Measurements from ENCODE around the gene PHAF1. TPM values are rescaled to one million over a fixed set of nuclear protein-coding genes. Genes with fewer than 3 reads are reported as not detected.
A peak's percentile ranks its signal among the peaks of the same experiment; 100 is the strongest.

The PHAF1 gene
- total and polyA plus RNA-seq, 2 of the 13 experiments (the other 11 are each of a cell fraction or from before 2014, with no cell fraction given) = 48.3 to 174 TPM

DNA sequence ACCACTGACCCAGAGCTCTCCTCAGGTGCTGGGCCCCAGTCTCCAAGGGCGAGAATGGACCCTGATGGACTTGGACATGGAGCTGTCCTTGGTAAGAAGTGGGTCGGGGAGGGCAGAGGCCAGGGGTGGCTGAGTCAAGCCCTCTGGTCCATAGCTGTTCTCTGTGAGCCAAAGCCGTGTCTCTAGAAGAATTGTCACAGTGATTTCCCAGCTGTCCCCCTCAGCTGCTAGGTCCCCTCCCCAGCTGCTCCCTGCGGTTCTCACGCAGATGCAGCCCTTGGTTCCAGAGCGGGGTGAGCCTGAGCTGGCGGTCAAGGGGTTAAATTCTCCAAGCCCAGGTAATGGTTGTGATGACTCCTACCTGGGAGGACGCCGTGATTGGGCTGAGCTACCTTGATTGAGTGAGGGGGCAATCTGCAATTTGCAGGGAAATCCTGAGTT, 59.3 kb downstream of the PHAF1 start (continued):
- TF ChIP-seq, protein P1, sequence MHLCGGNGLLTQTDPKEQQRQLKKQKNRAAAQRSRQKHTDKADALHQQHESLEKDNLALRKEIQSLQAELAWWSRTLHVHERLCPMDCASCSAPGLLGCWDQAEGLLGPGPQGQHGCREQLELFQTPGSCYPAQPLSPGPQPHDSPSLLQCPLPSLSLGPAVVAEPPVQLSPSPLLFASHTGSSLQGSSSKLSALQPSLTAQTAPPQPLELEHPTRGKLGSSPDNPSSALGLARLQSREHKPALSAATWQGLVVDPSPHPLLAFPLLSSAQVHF (CRISPR knock-in tag; IDR thresholded peaks at IDR 0.05) = no peak
- TF ChIP-seq, protein P2, sequence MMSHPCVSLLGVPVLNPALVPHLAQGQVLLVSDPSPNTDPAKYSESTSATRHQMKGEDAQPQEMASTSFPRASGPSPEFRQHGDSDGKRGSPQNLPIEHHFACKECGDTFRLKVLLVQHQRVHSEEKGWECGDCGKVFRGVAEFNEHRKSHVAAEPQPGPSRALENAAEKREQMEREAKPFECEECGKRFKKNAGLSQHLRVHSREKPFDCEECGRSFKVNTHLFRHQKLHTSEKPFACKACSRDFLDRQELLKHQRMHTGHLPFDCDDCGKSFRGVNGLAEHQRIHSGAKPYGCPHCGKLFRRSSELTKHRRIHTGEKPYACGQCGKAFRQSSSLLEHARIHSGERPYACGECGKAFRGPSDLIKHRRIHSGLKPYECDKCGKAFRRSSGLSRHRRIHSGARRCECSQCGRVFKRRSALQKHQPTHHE (CRISPR knock-in tag; IDR thresholded peaks at IDR 0.05; ENCODE audit: borderline replicate concordance) = no peak
- TF ChIP-seq ZFP1 (CRISPR knock-in tag; IDR thresholded peaks at IDR 0.05) (no peak), ZNF891 (CRISPR knock-in tag; IDR thresholded peaks at IDR 0.05) (no peak), SP2 (CRISPR knock-in tag; IDR thresholded peaks at IDR 0.05) (no peak), ZNF7 (CRISPR knock-in tag; IDR thresholded peaks at IDR 0.05) (no peak), ZNF567 (CRISPR knock-in tag; IDR thresholded peaks at IDR 0.05; ENCODE audit: borderline replicate concordance) (no peak), TSC22D2 (CRISPR knock-in tag; IDR thresholded peaks at IDR 0.05; ENCODE audit: borderline replicate concordance) (no peak), ZBTB38 (CRISPR knock-in tag; IDR thresholded peaks at IDR 0.05) (0 out of 2 replicates have a peak, but pooled peaks have one; percentile 9), ZNF546 (CRISPR knock-in tag; conservative IDR thresholded peaks at IDR 0.05) (0 out of 2 replicates have a peak, but pooled peaks have one; percentile 18), ZSCAN30 (CRISPR knock-in tag; IDR thresholded peaks at IDR 0.05) (no peak), ARNT2 (CRISPR knock-in tag; IDR thresholded peaks at IDR 0.05; ENCODE audit: low read depth) (no peak), CEBPG (CRISPR knock-in tag; IDR thresholded peaks at IDR 0.05) (no peak), ZNF800 (CRISPR knock-in tag; IDR thresholded peaks at IDR 0.05) (no peak), ZSCAN29 (CRISPR knock-in tag; conservative IDR thresholded peaks at IDR 0.05) (no peak), TERF1 (CRISPR knock-in tag; IDR thresholded peaks at IDR 0.05) (0 out of 2 replicates have a peak, but pooled peaks have one; percentile 40), SAP130 (CRISPR knock-in tag; IDR thresholded peaks at IDR 0.05; ENCODE audit: low read depth) (0 out of 2 replicates have a peak, but pooled peaks have one; percentile 12), SMAD9 (CRISPR knock-in tag; IDR thresholded peaks at IDR 0.05) (no peak), MED8 (CRISPR knock-in tag; IDR thresholded peaks at IDR 0.05; ENCODE audit: insufficient replicate concordance) (no peak), ZNF652 (CRISPR knock-in tag; IDR thresholded peaks at IDR 0.05; ENCODE audit: borderline replicate concordance, low read depth) (peak; percentile 91), ZFY (CRISPR knock-in tag; IDR thresholded peaks at IDR 0.05) (no peak)
- TF ChIP-seq, protein P3, sequence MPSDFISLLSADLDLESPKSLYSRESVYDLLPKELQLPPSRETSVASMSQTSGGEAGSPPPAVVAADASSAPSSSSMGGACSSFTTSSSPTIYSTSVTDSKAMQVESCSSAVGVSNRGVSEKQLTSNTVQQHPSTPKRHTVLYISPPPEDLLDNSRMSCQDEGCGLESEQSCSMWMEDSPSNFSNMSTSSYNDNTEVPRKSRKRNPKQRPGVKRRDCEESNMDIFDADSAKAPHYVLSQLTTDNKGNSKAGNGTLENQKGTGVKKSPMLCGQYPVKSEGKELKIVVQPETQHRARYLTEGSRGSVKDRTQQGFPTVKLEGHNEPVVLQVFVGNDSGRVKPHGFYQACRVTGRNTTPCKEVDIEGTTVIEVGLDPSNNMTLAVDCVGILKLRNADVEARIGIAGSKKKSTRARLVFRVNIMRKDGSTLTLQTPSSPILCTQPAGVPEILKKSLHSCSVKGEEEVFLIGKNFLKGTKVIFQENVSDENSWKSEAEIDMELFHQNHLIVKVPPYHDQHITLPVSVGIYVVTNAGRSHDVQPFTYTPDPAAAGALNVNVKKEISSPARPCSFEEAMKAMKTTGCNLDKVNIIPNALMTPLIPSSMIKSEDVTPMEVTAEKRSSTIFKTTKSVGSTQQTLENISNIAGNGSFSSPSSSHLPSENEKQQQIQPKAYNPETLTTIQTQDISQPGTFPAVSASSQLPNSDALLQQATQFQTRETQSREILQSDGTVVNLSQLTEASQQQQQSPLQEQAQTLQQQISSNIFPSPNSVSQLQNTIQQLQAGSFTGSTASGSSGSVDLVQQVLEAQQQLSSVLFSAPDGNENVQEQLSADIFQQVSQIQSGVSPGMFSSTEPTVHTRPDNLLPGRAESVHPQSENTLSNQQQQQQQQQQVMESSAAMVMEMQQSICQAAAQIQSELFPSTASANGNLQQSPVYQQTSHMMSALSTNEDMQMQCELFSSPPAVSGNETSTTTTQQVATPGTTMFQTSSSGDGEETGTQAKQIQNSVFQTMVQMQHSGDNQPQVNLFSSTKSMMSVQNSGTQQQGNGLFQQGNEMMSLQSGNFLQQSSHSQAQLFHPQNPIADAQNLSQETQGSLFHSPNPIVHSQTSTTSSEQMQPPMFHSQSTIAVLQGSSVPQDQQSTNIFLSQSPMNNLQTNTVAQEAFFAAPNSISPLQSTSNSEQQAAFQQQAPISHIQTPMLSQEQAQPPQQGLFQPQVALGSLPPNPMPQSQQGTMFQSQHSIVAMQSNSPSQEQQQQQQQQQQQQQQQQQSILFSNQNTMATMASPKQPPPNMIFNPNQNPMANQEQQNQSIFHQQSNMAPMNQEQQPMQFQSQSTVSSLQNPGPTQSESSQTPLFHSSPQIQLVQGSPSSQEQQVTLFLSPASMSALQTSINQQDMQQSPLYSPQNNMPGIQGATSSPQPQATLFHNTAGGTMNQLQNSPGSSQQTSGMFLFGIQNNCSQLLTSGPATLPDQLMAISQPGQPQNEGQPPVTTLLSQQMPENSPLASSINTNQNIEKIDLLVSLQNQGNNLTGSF (CRISPR knock-in tag; IDR thresholded peaks at IDR 0.05) = no peak

Data from HepG2 (cell line).